Tibial artery (tissue), 4 donors: ENCODE measurements around the gene FUT4.
A peak's percentile ranks its signal among the peaks of the same experiment; 100 is the strongest.
"Not testable (repeated sequence)": the region's sequence is repeated elsewhere in the genome, so short reads cannot be mapped to it uniquely, and the experiment has no call there.

Source experiments
- DNase-seq, 2 donors: peaks; one replicate each; pipeline ENCODE4 v3.0.0-alpha.2; 2019
- H3K27ac ChIP-seq, 2 donors: fragments of 200-600 bp; sonication (generic) in 1 of 2; 1 replicate in 1 of 2; 2 replicates in 1 of 2; pipeline ENCODE4 v1.5.1; 2018 to 2019; ENCODE audit warnings: mild to moderate bottlenecking in 1 of 2
- H3K27me3 ChIP-seq, 2 donors: fragments of 200-600 bp; sonication (generic) in 1 of 2; one replicate each; pipeline versions ENCODE4 v1.5.1 to v1.6.0; 2016 to 2019
- H3K36me3 ChIP-seq, 3 donors: fragments of 200-600 bp; sonication (generic) in 2 of 3; one replicate each; pipeline ENCODE4 v1.5.1; 2016 to 2019; ENCODE audit warnings: mild to moderate bottlenecking in 2 of 3
- H3K4me1 ChIP-seq, 4 donors: fragments of 200-600 bp; sonication (generic) in 2 of 4; 1 replicate in 3 of 4; 2 replicates in 1 of 4; pipeline ENCODE4 v1.5.1; 2016 to 2019
- H3K4me3 ChIP-seq, 2 donors: fragments of 200-600 bp; sonication (generic) in 1 of 2; 1 replicate in 1 of 2; 2 replicates in 1 of 2; pipeline ENCODE4 v1.5.1; 2018 to 2019; ENCODE audit warnings: mild to moderate bottlenecking in 2 of 2
- H3K9me3 ChIP-seq, 3 donors: fragments of 200-600 bp; sonication (generic) in 1 of 3; one replicate each; pipeline ENCODE4 v1.5.1; 2016 to 2019
- CTCF ChIP-seq, 2 experiments: fragments of 200-600 bp in 1 of 2; fragments of 450-650 bp in 1 of 2; IDR thresholded peaks; one replicate each; pipeline ENCODE4 v1.5.1; 2017 to 2019; ENCODE audit warnings: antibody characterized with exemption in 2 of 2, mild to moderate bottlenecking in 1 of 2, moderate library complexity in 1 of 2
- intact Hi-C: fragments of 100-400 bp; cut with DNase I; formaldehyde crosslinking; loops from one replicate; pipeline ENCODE4 v1.15.0; 2023; ENCODE audit warnings: low total_unique reads

The FUT4 gene

GRCh38 chr11:94568200-94568599, 24.5 kb downstream of the FUT4 start:
- no peak overlapping the region for H3K27ac ChIP-seq
- intact Hi-C loops = no loop called here
- no peak for TF ChIP-seq CTCF (IDR thresholded peaks at IDR 0.05)
- no peaks in the 10 kb centered on the region for H3K27me3 ChIP-seq
- no peak overlapping the region for H3K4me3 ChIP-seq
- peaks cover 0 to 5% (median 0%) of the 10 kb centered on the region in 3 donors for H3K36me3 ChIP-seq
- no peak for DNase-seq
- peaks cover 0 to 11% (median under 1%) of the 10 kb centered on the region in 4 donors for H3K4me1 ChIP-seq
- H3K9me3 ChIP-seq = no peaks in the 10 kb centered on the region

- no peak overlapping the region for H3K27ac ChIP-seq
- H3K4me3 ChIP-seq = no peak overlapping the region
- peaks cover 0 to 5% (median 0%) of the 10 kb centered on the region in 3 donors for H3K36me3 ChIP-seq
- no peak for TF ChIP-seq CTCF (IDR thresholded peaks at IDR 0.05)
- intact Hi-C loops = no loop called here
- H3K9me3 ChIP-seq = no peaks in the 10 kb centered on the region
- DNase-seq = no peak
- H3K4me1 ChIP-seq = peaks cover 0 to 6% (median 0%) of the 10 kb centered on the region in 4 donors
- H3K27me3 ChIP-seq = no peaks in the 10 kb centered on the region
These were observed 25.0 kb downstream of the FUT4 start for GRCh38 chr11:94568717-94569116.

GRCh38 chr11:94572975-94573374, 29.3 kb downstream of the FUT4 start:
- H3K27me3 ChIP-seq, intact Hi-C loops, H3K4me1 ChIP-seq, H3K9me3 ChIP-seq, H3K36me3 ChIP-seq, DNase-seq, H3K4me3 ChIP-seq, H3K27ac ChIP-seq: not testable (repeated sequence)

GRCh38 chr11:94574193-94574961, 30.7 kb downstream of the FUT4 start:
- intact Hi-C loops = no loop called here
- peak overlapping the region in 1 of 2 donors; percentile 25 for H3K27ac ChIP-seq

GRCh38 chr11:94576306-94576705, 32.6 kb downstream of the FUT4 start:
- intact Hi-C loops = no loop called here
- no peak for TF ChIP-seq CTCF (IDR thresholded peaks at IDR 0.05)
- Histone ChIP-seq H3K36me3 (no peaks in the 10 kb centered on the region), H3K9me3 (no peaks in the 10 kb centered on the region), H3K27ac (no peak overlapping the region), H3K4me3 (no peak overlapping the region), H3K27me3 (no peaks in the 10 kb centered on the region), H3K4me1 (no peaks in the 10 kb centered on the region)
- DNase-seq = no peak

More at GRCh38 chr11:94574193-94574961, 30.7 kb downstream of the FUT4 start:
- DNase-seq = no peak
- Histone ChIP-seq H3K36me3 (no peaks in the 10 kb centered on the region), H3K27me3 (no peaks in the 10 kb centered on the region), H3K4me3 (no peak overlapping the region), H3K4me1 (no peaks in the 10 kb centered on the region), H3K9me3 (no peaks in the 10 kb centered on the region)
- TF ChIP-seq CTCF (IDR thresholded peaks at IDR 0.05) = no peak

GRCh38 chr11:94577841-94578240, 34.1 kb downstream of the FUT4 start:
- intact Hi-C loops = no loop called here
- TF ChIP-seq CTCF (IDR thresholded peaks at IDR 0.05) = no peak
- DNase-seq = no peak
- H3K27ac ChIP-seq = no peak overlapping the region
- H3K27me3 ChIP-seq = no peaks in the 10 kb centered on the region
- no peaks in the 10 kb centered on the region for H3K36me3 ChIP-seq
- no peaks in the 10 kb centered on the region for H3K9me3 ChIP-seq
- no peak overlapping the region for H3K4me3 ChIP-seq
- H3K4me1 ChIP-seq = no peaks in the 10 kb centered on the region
